Sciatic nerve (tissue), 2 donors: Measurements from ENCODE around the gene BET1L. TPM values are rescaled to one million over a fixed set of nuclear protein-coding genes. Genes with fewer than 3 reads are reported as not detected.
"Not testable (repeated sequence)": the region's sequence is repeated elsewhere in the genome, so short reads cannot be mapped to it uniquely, and the experiment has no call there.

Experiments used
- ATAC-seq: fragments of 200-7000 bp; cut with Tn5 transposase; one replicate; pipeline ENCODE4 v1.9.1; 2020; ENCODE audit warnings: mild to moderate bottlenecking, moderate library complexity
- DNase-seq: peaks from one replicate; pipeline ENCODE4 v3.0.0-alpha.2; 2020; ENCODE audit warnings: low spot score
- intact Hi-C: fragments of 100-400 bp; cut with DNase I; formaldehyde crosslinking; loops from one replicate; pipeline ENCODE4 v1.14.2; 2022
- total RNA-seq: library from RNA; stranded (reverse); fragmentation: NEBNext Ultra II Directional; extraction: Animal tissue kit (Norgen Biotek cat#: 25700); gene quantifications from one replicate; pipeline ENCODE4 v1.2.1, GENCODE V29; 2021
- donor health status: DM: no; HTN: no; CAD: no.
- donor health status: DM: no; HTN: no; CAD: no.

Gene BET1L
- total RNA-seq = 48.1 TPM

GRCh38 chr11:207208-207862 lies at the start of gene BET1L, which contains the start of gene RIC8A:
Gene BET1L (minus strand): TSS chr11:207399. CDS start chr11:207321, 78 bp downstream.
Gene RIC8A (plus strand): TSS chr11:207708. CDS start chr11:208855, 1,147 bp downstream.
- intact Hi-C loops = no loop called here
- peak; percentile 95 for ATAC-seq
- DNase-seq = peak; percentile 97

GRCh38 chr11:255816-256215 lies 48.6 kb upstream of the BET1L start:
- ATAC-seq = no peak
- no peak for DNase-seq
- intact Hi-C loops = no loop called here

- no peak for DNase-seq
- no peak for ATAC-seq
- intact Hi-C loops = no loop called here
Observed at GRCh38 chr11:255176-255575, 48.0 kb upstream of the BET1L start.

GRCh38 chr11:253886-254270 lies 46.7 kb upstream of the BET1L start:
- intact Hi-C loops = no loop called here
- ATAC-seq (no peak), DNase-seq (no peak)

- intact Hi-C loops = no loop called here
- no peak for DNase-seq
- no peak for ATAC-seq
Observed at GRCh38 chr11:253160-253885, 46.1 kb upstream of the BET1L start.

- DNase-seq = no peak
- no peak for ATAC-seq
- intact Hi-C loops = no loop called here
Observed at GRCh38 chr11:252666-253065, 45.5 kb upstream of the BET1L start.

GRCh38 chr11:251550-251949 lies 44.4 kb upstream of the BET1L start:
- DNase-seq = no peak
- intact Hi-C loops = no loop called here
- peak; percentile 12 for ATAC-seq

- DNase-seq = peak; percentile 73
- intact Hi-C loops = no loop called here
- peak; percentile 87 for ATAC-seq
Observed at GRCh38 chr11:250740-251299, 43.6 kb upstream of the BET1L start.

- intact Hi-C loops = no loop called here
- no peak for DNase-seq
- ATAC-seq = no peak
Observed at GRCh38 chr11:250274-250673, 43.1 kb upstream of the BET1L start.

GRCh38 chr11:249062-249461 lies 41.9 kb upstream of the BET1L start:
- DNase-seq (no peak), ATAC-seq (no peak)
- intact Hi-C loops = no loop called here

GRCh38 chr11:244376-244775 lies 37.2 kb upstream of the BET1L start:
- ATAC-seq = no peak
- intact Hi-C loops = no loop called here

GRCh38 chr11:241634-242033 lies 34.4 kb upstream of the BET1L start:
- intact Hi-C loops = no loop called here
- DNase-seq (no peak), ATAC-seq (no peak)

More at GRCh38 chr11:244376-244775, 37.2 kb upstream of the BET1L start:
- DNase-seq = no peak

GRCh38 chr11:240315-240714 lies 33.1 kb upstream of the BET1L start:
- intact Hi-C loops = no loop called here
- DNase-seq = no peak
- ATAC-seq = no peak

GRCh38 chr11:238346-238745 lies 31.1 kb upstream of the BET1L start:
- intact Hi-C loops, DNase-seq, ATAC-seq: not testable (repeated sequence)

GRCh38 chr11:236774-237767 lies 29.9 kb upstream of the BET1L start, which contains the start of gene PSMD13:
Gene PSMD13 (plus strand): TSS chr11:236976. CDS start chr11:237050, 74 bp downstream.
- intact Hi-C loops = no loop called here
- ATAC-seq = peak; percentile 98
- peak; percentile 91 for DNase-seq

- intact Hi-C loops = no loop called here
- peak; percentile 95 for ATAC-seq
- DNase-seq = peak; percentile 87
Observed at GRCh38 chr11:235997-236773, 29.0 kb upstream of the BET1L start, which contains the start of gene SIRT3. Gene SIRT3 (minus strand): TSS chr11:236342. CDS start chr11:236328, 14 bp downstream.

- ATAC-seq (peak; percentile 1), DNase-seq (no peak)
- intact Hi-C loops = no loop called here
Observed at GRCh38 chr11:235609-235996, 28.4 kb upstream of the BET1L start.

GRCh38 chr11:235180-235579 lies 28.0 kb upstream of the BET1L start:
- no peak for DNase-seq
- intact Hi-C loops = no loop called here
- no peak for ATAC-seq
